Progenitor cell of endocrine pancreas (in vitro differentiated cells): Measurements from ENCODE around the gene WDR49. TPM values are rescaled to one million over a fixed set of nuclear protein-coding genes. Genes with fewer than 3 reads are reported as not detected.

Experiments
- DNase-seq: peaks from one replicate; pipeline ENCODE4 v3.0.0; 2021; ENCODE audit warnings: low spot score; ENCODE audit not compliant: unreplicated experiment
- H3K27ac Mint-ChIP-seq: 2 replicates; pipeline ENCODE4 v1.8.0; 2021; ENCODE audit warnings: mild to moderate bottlenecking, moderate library complexity, mixed read lengths
- H3K27me3 Mint-ChIP-seq: 2 replicates; pipeline ENCODE4 v1.8.0; 2021; ENCODE audit warnings: mixed read lengths
- H3K36me3 Mint-ChIP-seq: 2 replicates; pipeline ENCODE4 v1.8.0; 2022; ENCODE audit warnings: mixed read lengths; ENCODE audit not compliant: insufficient read depth
- H3K4me1 Mint-ChIP-seq: 2 replicates; pipeline ENCODE4 v1.8.0; 2021; ENCODE audit warnings: low read depth, mixed read lengths
- H3K4me3 Mint-ChIP-seq: 2 replicates; pipeline ENCODE4 v1.8.0; 2021; ENCODE audit warnings: low read depth, mild to moderate bottlenecking, moderate library complexity, mixed read lengths
- H3K9me3 Mint-ChIP-seq: 2 replicates; pipeline ENCODE4 v1.8.0; 2021; ENCODE audit warnings: low read depth, mixed read lengths
- total RNA-seq: library from RNA; stranded (reverse); gene quantifications from 2 replicates; pipeline ENCODE4 v1.2.1, GENCODE V29; 2021
- TF ChIP-seq, protein P1 (sequence below): fragments of 200-600 bp; sonication (generic); IDR thresholded peaks from one replicate; pipeline ENCODE4 v1.5.0; 2021; ENCODE audit warnings: antibody characterized with exemption, mild to moderate bottlenecking; ENCODE audit not compliant: unreplicated experiment

Gene WDR49
- total RNA-seq, 1 donor from 2014 or later, result 0.43 TPM

- Mint-ChIP-seq H3K4me3 (no peak overlapping the region), H3K27ac (no peak overlapping the region), H3K36me3 (no peaks in the 10 kb centered on the region), H3K9me3 (no peaks in the 10 kb centered on the region), H3K4me1 (peaks cover 7% of the 10 kb centered on the region), H3K27me3 (no peaks in the 10 kb centered on the region)
- DNase-seq, result no peak
- TF ChIP-seq, protein P1, sequence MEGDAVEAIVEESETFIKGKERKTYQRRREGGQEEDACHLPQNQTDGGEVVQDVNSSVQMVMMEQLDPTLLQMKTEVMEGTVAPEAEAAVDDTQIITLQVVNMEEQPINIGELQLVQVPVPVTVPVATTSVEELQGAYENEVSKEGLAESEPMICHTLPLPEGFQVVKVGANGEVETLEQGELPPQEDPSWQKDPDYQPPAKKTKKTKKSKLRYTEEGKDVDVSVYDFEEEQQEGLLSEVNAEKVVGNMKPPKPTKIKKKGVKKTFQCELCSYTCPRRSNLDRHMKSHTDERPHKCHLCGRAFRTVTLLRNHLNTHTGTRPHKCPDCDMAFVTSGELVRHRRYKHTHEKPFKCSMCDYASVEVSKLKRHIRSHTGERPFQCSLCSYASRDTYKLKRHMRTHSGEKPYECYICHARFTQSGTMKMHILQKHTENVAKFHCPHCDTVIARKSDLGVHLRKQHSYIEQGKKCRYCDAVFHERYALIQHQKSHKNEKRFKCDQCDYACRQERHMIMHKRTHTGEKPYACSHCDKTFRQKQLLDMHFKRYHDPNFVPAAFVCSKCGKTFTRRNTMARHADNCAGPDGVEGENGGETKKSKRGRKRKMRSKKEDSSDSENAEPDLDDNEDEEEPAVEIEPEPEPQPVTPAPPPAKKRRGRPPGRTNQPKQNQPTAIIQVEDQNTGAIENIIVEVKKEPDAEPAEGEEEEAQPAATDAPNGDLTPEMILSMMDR, result no peak
These were observed 3.1 kb upstream of the WDR49 start for GRCh38 chr3:167656821-167657220.

- Mint-ChIP-seq H3K36me3 (no peaks in the 10 kb centered on the region), H3K9me3 (no peaks in the 10 kb centered on the region), H3K4me1 (peaks cover 7% of the 10 kb centered on the region), H3K4me3 (no peak overlapping the region), H3K27me3 (no peaks in the 10 kb centered on the region), H3K27ac (no peak overlapping the region)
- DNase-seq, result no peak
- TF ChIP-seq, protein P1, result no peak
These were observed 587 bp downstream of the WDR49 start for GRCh38 chr3:167653155-167653554.

- Mint-ChIP-seq H3K36me3 (no peaks in the 10 kb centered on the region), H3K4me3 (no peak overlapping the region), H3K4me1 (peaks cover 5% of the 10 kb centered on the region), H3K9me3 (no peaks in the 10 kb centered on the region), H3K27me3 (no peaks in the 10 kb centered on the region), H3K27ac (no peak overlapping the region)
- TF ChIP-seq, protein P1, result no peak
- DNase-seq, result no peak
These were observed 1.9 kb downstream of the WDR49 start for GRCh38 chr3:167651826-167652225.

DNA sequence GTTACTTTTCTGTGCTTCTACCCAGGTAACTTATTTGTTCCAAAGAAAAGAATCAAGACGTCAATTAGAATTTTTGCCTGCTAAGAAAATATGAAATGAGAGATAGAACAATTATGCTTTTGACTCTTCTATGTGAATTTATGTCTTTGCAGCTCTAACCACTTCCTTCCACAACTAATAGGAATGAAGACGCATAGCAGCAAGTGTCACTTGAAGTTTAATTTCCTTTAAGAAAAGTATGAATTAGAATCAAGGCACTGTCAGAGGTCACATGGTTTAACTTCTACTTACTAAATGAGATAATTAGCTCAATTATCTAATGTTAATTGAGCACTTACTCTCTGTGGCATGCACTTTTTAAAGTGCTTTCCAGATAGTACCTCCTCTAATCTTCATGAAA lies 3.3 kb downstream of the WDR49 start:
- no peaks in the 10 kb centered on the region for H3K27me3 Mint-ChIP-seq
- peaks cover 2% of the 10 kb centered on the region for H3K36me3 Mint-ChIP-seq

DNA sequence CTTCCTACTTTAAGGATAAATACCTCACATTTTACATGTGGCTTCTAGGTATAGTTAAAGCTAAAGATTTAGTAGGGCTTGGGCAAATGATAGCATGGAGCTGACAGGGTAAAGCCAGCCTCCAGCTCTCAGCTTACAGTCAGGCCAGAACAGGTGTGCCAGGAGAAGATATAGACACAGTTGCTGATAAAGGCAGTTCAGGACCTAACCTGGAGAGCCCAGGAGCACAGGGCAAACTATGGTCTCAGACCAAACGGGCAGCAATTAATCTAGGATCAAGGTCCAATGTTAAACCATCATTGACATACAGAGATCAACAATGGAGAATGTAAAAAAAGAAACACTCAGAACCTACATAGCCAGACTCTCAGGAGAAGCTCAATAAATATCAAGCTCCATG lies 4.0 kb downstream of the WDR49 start:
- H3K9me3 Mint-ChIP-seq, result peaks cover 4% of the 10 kb centered on the region
- peaks cover 2% of the 10 kb centered on the region for H3K36me3 Mint-ChIP-seq
- TF ChIP-seq, protein P1, result no peak
- no peaks in the 10 kb centered on the region for H3K27me3 Mint-ChIP-seq
- H3K4me3 Mint-ChIP-seq, result no peak overlapping the region
- no peak overlapping the region for H3K27ac Mint-ChIP-seq
- DNase-seq, result no peak
- peaks cover 5% of the 10 kb centered on the region for H3K4me1 Mint-ChIP-seq

More for the DNA sequence above, 3.3 kb downstream of the WDR49 start:
- Mint-ChIP-seq H3K9me3 (peaks cover 4% of the 10 kb centered on the region), H3K27ac (no peak overlapping the region), H3K4me1 (peaks cover 5% of the 10 kb centered on the region), H3K4me3 (no peak overlapping the region)
- DNase-seq, result no peak
- TF ChIP-seq, protein P1, result no peak
